ENCODE measurements around the gene PTPRO.

- no peak for TF ChIP-seq CTCF (IDR thresholded peaks at IDR 0.05)
- TF ChIP-seq POLR2A (IDR thresholded peaks at IDR 0.05), result no peak
These were observed 46.5 kb downstream of the PTPRO start for GRCh38 chr12:15368812-15369211.
